Hepatic stellate cell (primary cell): ENCODE results near the gene TLCD1.

Source experiments
- DNase-seq: peaks from one replicate; pipeline ENCODE4 v3.0.0; 2011; ENCODE audit warnings: low spot score

The TLCD1 gene

GRCh38 chr17:28686296-28686695 lies 39.7 kb downstream of the TLCD1 start:
- no peak for DNase-seq

GRCh38 chr17:28685366-28685765 lies 40.7 kb downstream of the TLCD1 start:
- no peak for DNase-seq

GRCh38 chr17:28684963-28685362 lies 41.1 kb downstream of the TLCD1 start:
- no peak for DNase-seq

GRCh38 chr17:28682655-28683054 lies 43.4 kb downstream of the TLCD1 start:
- DNase-seq: no peak

GRCh38 chr17:28675980-28676379 lies 50.1 kb downstream of the TLCD1 start:
- no peak for DNase-seq

- no peak for DNase-seq
Measured at GRCh38 chr17:28675490-28675889, 50.5 kb downstream of the TLCD1 start.
